Bronchial epithelial cell (primary cell): ENCODE results near the gene KCNQ1OT1. TPM values are rescaled to one million over a fixed set of nuclear protein-coding genes. Genes with fewer than 3 reads are reported as not detected.

Experiments
- DNase-seq: peaks from one replicate; pipeline ENCODE4 v3.0.0-alpha.2; 2010; ENCODE audit warnings: low read depth
- FAIRE-seq: peaks from 2 replicates; lab custom pipeline; 2011; peaks lifted over from hg19 to GRCh38; lab: Jason Lieb, UNC
- H3K27me3 ChIP-seq: 2 replicates; pipeline ENCODE4 v1.5.1; 2011; ENCODE audit warnings: low read length; ENCODE audit not compliant: control insufficient read depth, insufficient read depth
- H3K36me3 ChIP-seq: 2 replicates; pipeline ENCODE4 v1.5.1; 2011; ENCODE audit warnings: low read length; ENCODE audit not compliant: control insufficient read depth, insufficient read depth
- H3K4me3 ChIP-seq: 2 replicates; pipeline ENCODE4 v1.5.1; 2011; ENCODE audit warnings: mild to moderate bottlenecking, low read depth, low read length, control low read depth
- CTCF ChIP-seq: IDR thresholded peaks from 2 replicates; pipeline ENCODE4 v1.5.1; 2011; ENCODE audit warnings: mild to moderate bottlenecking, moderate library complexity, low read length, control low read depth, inconsistent platforms; ENCODE audit not compliant: insufficient read depth, severe bottlenecking
- total RNA-seq: library from RNA; depleted of rRNA; stranded (reverse); fragments of >200 nt; gene quantifications from 2 replicates; pipeline ENCODE4 v1.2.1, GENCODE V29; 2014

The KCNQ1OT1 gene
- total RNA-seq, 1 donor from 2014 or later, result 0.53 TPM

GRCh38 chr11:2681408-2682145 lies 18.2 kb downstream of the KCNQ1OT1 start:
- no peak overlapping the region for H3K4me3 ChIP-seq
- DNase-seq, result no peak
- peaks cover 1% of the 10 kb centered on the region for H3K36me3 ChIP-seq
- H3K27me3 ChIP-seq, result no peaks in the 10 kb centered on the region
- TF ChIP-seq CTCF, result no peak
- FAIRE-seq, result no peak

- TF ChIP-seq CTCF, result no peak
- no peak overlapping the region for H3K4me3 ChIP-seq
- no peaks in the 10 kb centered on the region for H3K36me3 ChIP-seq
- FAIRE-seq, result no peak
- DNase-seq, result no peak
- H3K27me3 ChIP-seq, result no peaks in the 10 kb centered on the region
Measured at GRCh38 chr11:2679011-2679676, 20.6 kb downstream of the KCNQ1OT1 start.

- no peak for FAIRE-seq
- TF ChIP-seq CTCF, result no peak
Measured at GRCh38 chr11:2678396-2678795, 21.4 kb downstream of the KCNQ1OT1 start.

GRCh38 chr11:2677127-2677526 lies 22.7 kb downstream of the KCNQ1OT1 start:
- no peaks in the 10 kb centered on the region for H3K27me3 ChIP-seq
- no peak for TF ChIP-seq CTCF
- DNase-seq (no peak), FAIRE-seq (no peak)
- no peaks in the 10 kb centered on the region for H3K36me3 ChIP-seq
- H3K4me3 ChIP-seq, result no peak overlapping the region

More at GRCh38 chr11:2678396-2678795, 21.4 kb downstream of the KCNQ1OT1 start:
- no peak for DNase-seq
- no peaks in the 10 kb centered on the region for H3K36me3 ChIP-seq
- no peak overlapping the region for H3K4me3 ChIP-seq
- H3K27me3 ChIP-seq, result no peaks in the 10 kb centered on the region

- TF ChIP-seq CTCF, result no peak
- H3K36me3 ChIP-seq, result no peaks in the 10 kb centered on the region
- FAIRE-seq, result no peak
- no peaks in the 10 kb centered on the region for H3K27me3 ChIP-seq
- H3K4me3 ChIP-seq, result no peak overlapping the region
- no peak for DNase-seq
Measured at GRCh38 chr11:2675540-2675939, 24.3 kb downstream of the KCNQ1OT1 start.
